Measurements from ENCODE around the gene ZSWIM2.

- TF ChIP-seq CTCF (IDR thresholded peaks at IDR 0.05): no peak
- no peak for TF ChIP-seq POLR2A (IDR thresholded peaks at IDR 0.05)
These were observed 26.6 kb downstream of the ZSWIM2 start for GRCh38 chr2:186822323-186822722.
